Ovary (tissue), 9 donors: ENCODE results near the gene MAB21L3. TPM values are rescaled to one million over a fixed set of nuclear protein-coding genes. Genes with fewer than 3 reads are reported as not detected.

Experiments used
- DNase-seq, 5 donors: peaks; one replicate each; pipeline ENCODE4 v3.0.0-alpha.2; 2019 to 2020
- H3K27ac ChIP-seq, 2 donors: fragments of 200-600 bp; one replicate each; pipeline versions ENCODE4 v1.5.1 to v1.8.0; 2019 to 2022
- H3K27me3 ChIP-seq: fragments of 200-600 bp; one replicate; pipeline ENCODE4 v1.8.0; 2022
- H3K36me3 ChIP-seq: fragments of 200-600 bp; sonication (generic); one replicate; pipeline ENCODE4 v1.5.1; 2019
- H3K4me1 ChIP-seq: one replicate; pipeline ENCODE4 v1.8.1; 2013; ENCODE audit warnings: mild to moderate bottlenecking, moderate library complexity; ENCODE audit not compliant: insufficient read depth
- H3K4me3 ChIP-seq: fragments of 200-600 bp; sonication (generic); one replicate; pipeline ENCODE4 v1.5.1; 2017
- H3K9me3 ChIP-seq, 2 donors: fragments of 200-600 bp in 1 of 2; sonication (generic) in 1 of 2; one replicate each; pipeline versions ENCODE4 v1.5.1 to v1.8.1; 2013 to 2019; ENCODE audit warnings: mild to moderate bottlenecking in 1 of 2, moderate library complexity in 1 of 2
- CTCF ChIP-seq, 3 donors: fragments of 450-650 bp in 2 of 3; fragments of 200-600 bp in 1 of 3; IDR thresholded peaks; one replicate each; pipeline versions ENCODE4 v1.5.1 to v1.8.0; 2016 to 2022; ENCODE audit warnings: antibody characterized with exemption in 3 of 3, mild to moderate bottlenecking in 1 of 3
- EP300 ChIP-seq: sonication (generic); formaldehyde crosslinking; IDR thresholded peaks from one replicate; pipeline ENCODE4 v1.6.1; 2017; ENCODE audit warnings: antibody characterized with exemption
- POLR2A ChIP-seq: fragments of 450-650 bp; IDR thresholded peaks from one replicate; pipeline ENCODE4 v1.6.1; 2017; ENCODE audit warnings: antibody characterized with exemption, mild to moderate bottlenecking, moderate library complexity
- WGBS, 3 donors: extraction: QIAGEN DNeasy Blood & Tissue Kit in 1 of 3; methylation state at CpG; one replicate each; pipeline versions ENCODE4 v1.1.5 to v1.1.7; 2013 to 2017; 5-methylcytosine and 5-hydroxymethylcytosine counted together
- intact Hi-C, 4 donors: fragments of 100-400 bp; cut with DNase I; formaldehyde crosslinking; loops; one replicate each; pipeline versions ENCODE4 v1.11.0 to v1.15.1; 2022 to 2023
- polyA plus RNA-seq, 2 donors: library from polyadenylated mRNA; stranded (reverse); fragments of 200-250 nt in 1 of 2; fragments of 350-450 nt in 1 of 2; fragmentation: Illumina TruSeq in 1 of 2; extraction: RNeasy Lipid Tissue Mini Kit (QIAGEN cat#74804) in 1 of 2; gene quantifications; one replicate each; pipeline ENCODE4 v1.2.3, GENCODE V29; 2013 to 2014
- total RNA-seq, 7 donors: library from RNA; depleted of rRNA in 2 of 7; stranded (reverse); fragments of >200 nt in 2 of 7; fragmentation: NEBNext Ultra II Directional in 3 of 7; extraction: Animal tissue kit (Norgen Biotek cat#: 25700) in 3 of 7; gene quantifications; one replicate each; pipeline versions ENCODE4 v1.1.0 to v1.2.4, GENCODE V29; 2016 to 2023
- donor health status: DM: no; HTN: no; CAD: no; lungs with moderate emphysema.
- donor health status: DM: no; HTN: no; CAD: no.
- donor health status: Bipolar disorder and iron deficiency.
- donor health status: DM: yes; HTN: yes; CAD: no.
- donor health status: DM: no; HTN: no; CAD: no.
- donor health status: DM: yes; HTN: yes; CAD: no.

The MAB21L3 gene
- total and polyA plus RNA-seq, 9 donors = not detected

- DNase-seq = no peak
- Histone ChIP-seq H3K9me3 (no peaks in the 10 kb centered on the region), H3K27me3 (no peaks in the 10 kb centered on the region), H3K4me1 (no peaks in the 10 kb centered on the region), H3K4me3 (no peak overlapping the region), H3K36me3 (no peaks in the 10 kb centered on the region), H3K27ac (no peak overlapping the region)
- intact Hi-C loops = loop anchor here in 1 of 4 donors (5.0 kb wide), 1 partner anchor 265 kb away; no protein-coding TSS in a partner anchor
- no peak for TF ChIP-seq EP300
These were observed 50.7 kb downstream of the MAB21L3 start for GRCh38 chr1:116161877-116162390.

- DNase-seq = no peak
- no peak for TF ChIP-seq POLR2A
- no peak for TF ChIP-seq EP300
- TF ChIP-seq CTCF (IDR thresholded peaks at IDR 0.05) = no peak
- Histone ChIP-seq H3K36me3 (no peaks in the 10 kb centered on the region), H3K27ac (no peak overlapping the region), H3K9me3 (no peaks in the 10 kb centered on the region), H3K4me1 (no peaks in the 10 kb centered on the region), H3K27me3 (no peaks in the 10 kb centered on the region), H3K4me3 (no peak overlapping the region)
- intact Hi-C loops = loop anchor here in 1 of 4 donors (5.0 kb wide), 1 partner anchor 264 kb away; no protein-coding TSS in a partner anchor
These were observed 52.3 kb downstream of the MAB21L3 start for GRCh38 chr1:116163533-116163932.

GRCh38 chr1:116164150-116164549 lies 53.0 kb downstream of the MAB21L3 start:
- no peak for TF ChIP-seq CTCF (IDR thresholded peaks at IDR 0.05)
- TF ChIP-seq EP300 = no peak
- TF ChIP-seq POLR2A = no peak
- Histone ChIP-seq H3K27me3 (no peaks in the 10 kb centered on the region), H3K4me3 (no peak overlapping the region), H3K36me3 (no peaks in the 10 kb centered on the region), H3K9me3 (no peaks in the 10 kb centered on the region), H3K27ac (no peak overlapping the region), H3K4me1 (no peaks in the 10 kb centered on the region)
- DNase-seq = no peak
- WGBS, 3 donors = 8 to 18% (median 10%) methylated on average over 2 of the region's 2 CpGs
- intact Hi-C loops = loop anchor here in 1 of 4 donors (5.0 kb wide), 1 partner anchor 263 kb away; no protein-coding TSS in a partner anchor

GRCh38 chr1:116164604-116165368 lies 53.6 kb downstream of the MAB21L3 start:
- Histone ChIP-seq H3K36me3 (no peaks in the 10 kb centered on the region), H3K4me1 (no peaks in the 10 kb centered on the region), H3K9me3 (no peaks in the 10 kb centered on the region), H3K27ac (no peak overlapping the region), H3K4me3 (no peak overlapping the region), H3K27me3 (no peaks in the 10 kb centered on the region)
- 36 to 56% (median 39%) methylated on average over 4 of the region's 4 CpGs for WGBS, 3 donors
- TF ChIP-seq POLR2A (no peak), EP300 (no peak), CTCF (IDR thresholded peaks at IDR 0.05) (no peak)
- DNase-seq = no peak
- intact Hi-C loops = loop anchor here in 1 of 4 donors (5.0 kb wide), 1 partner anchor 263 kb away; no protein-coding TSS in a partner anchor

GRCh38 chr1:116165572-116165971 lies 54.4 kb downstream of the MAB21L3 start:
- TF ChIP-seq POLR2A = no peak
- TF ChIP-seq EP300 = no peak
- no peak for TF ChIP-seq CTCF (IDR thresholded peaks at IDR 0.05)

More at GRCh38 chr1:116165572-116165971, 54.4 kb downstream of the MAB21L3 start:
- intact Hi-C loops = no loop called here
- no peaks in the 10 kb centered on the region for H3K27me3 ChIP-seq
- H3K27ac ChIP-seq = no peak overlapping the region
- 66 to 82% (median 76%) methylated on average over 9 of the region's 9 CpGs for WGBS, 3 donors
- H3K4me3 ChIP-seq = no peak overlapping the region
- DNase-seq = peak in 1 of 5 donors; percentile 53
- no peaks in the 10 kb centered on the region for H3K9me3 ChIP-seq
- no peaks in the 10 kb centered on the region for H3K4me1 ChIP-seq
- H3K36me3 ChIP-seq = no peaks in the 10 kb centered on the region
